HG02642 (cell line): ENCODE measurements around the gene TSPAN19.
A peak's percentile ranks its signal among the peaks of the same experiment; 100 is the strongest.
"Not testable (repeated sequence)": the region's sequence is repeated elsewhere in the genome, so short reads cannot be mapped to it uniquely, and the experiment has no call there.

Experiments
- ATAC-seq: cut with Tn5 transposase; IDR thresholded peaks from one replicate; pipeline ENCODE4 v1.9.1; 2021; ENCODE audit warnings: mild to moderate bottlenecking; ENCODE audit not compliant: unreplicated experiment, poor library complexity

The TSPAN19 gene

GRCh38 chr12:85036234-85036707, at the start of gene TSPAN19, which contains the start of gene LRRIQ1:
Gene TSPAN19 (minus strand): TSS chr12:85036277. CDS start chr12:85029946, 6,331 bp downstream.
Gene LRRIQ1 (plus strand): TSS chr12:85036351. CDS start chr12:85038177, 1,826 bp downstream.
- peak; percentile 99 for ATAC-seq

GRCh38 chr12:85085066-85085465, 49.0 kb upstream of the TSPAN19 start:
- no peak for ATAC-seq

- ATAC-seq = no peak
Observed at GRCh38 chr12:85076688-85077430, 40.8 kb upstream of the TSPAN19 start.

- ATAC-seq = no peak
Observed at GRCh38 chr12:85072826-85073225, 36.7 kb upstream of the TSPAN19 start.

- no peak for ATAC-seq
Observed at GRCh38 chr12:85065837-85066482, 29.9 kb upstream of the TSPAN19 start.

GRCh38 chr12:85060916-85061315, 24.8 kb upstream of the TSPAN19 start:
- no peak for ATAC-seq

- no peak for ATAC-seq
Observed at GRCh38 chr12:85059594-85059993, 23.5 kb upstream of the TSPAN19 start.

- ATAC-seq = no peak
Observed at GRCh38 chr12:85058339-85058738, 22.3 kb upstream of the TSPAN19 start.

GRCh38 chr12:85057370-85057963, 21.4 kb upstream of the TSPAN19 start:
- ATAC-seq = peak; percentile 87

- ATAC-seq = no peak
Observed at GRCh38 chr12:85043829-85044228, 7.8 kb upstream of the TSPAN19 start.

- ATAC-seq = no peak
Observed at GRCh38 chr12:85041395-85041794, 5.3 kb upstream of the TSPAN19 start.

- no peak for ATAC-seq
Observed at GRCh38 chr12:85036733-85037132, 656 bp upstream of the TSPAN19 start.

- no peak for ATAC-seq
Observed at GRCh38 chr12:85029456-85029855, 6.6 kb downstream of the TSPAN19 start.

- no peak for ATAC-seq
Observed at GRCh38 chr12:85018098-85018497, 18.0 kb downstream of the TSPAN19 start.

- ATAC-seq = no peak
Observed at GRCh38 chr12:85017618-85018017, 18.5 kb downstream of the TSPAN19 start.

- ATAC-seq = no peak
Observed at GRCh38 chr12:85017133-85017532, 18.9 kb downstream of the TSPAN19 start.

- no peak for ATAC-seq
Observed at GRCh38 chr12:85016413-85016812, 19.7 kb downstream of the TSPAN19 start.

- no peak for ATAC-seq
Observed at GRCh38 chr12:85007836-85008235, 28.2 kb downstream of the TSPAN19 start.

- no peak for ATAC-seq
Observed at GRCh38 chr12:85006206-85006605, 29.9 kb downstream of the TSPAN19 start.

GRCh38 chr12:85005615-85006014, 30.5 kb downstream of the TSPAN19 start:
- ATAC-seq = no peak

- ATAC-seq = not testable (repeated sequence)
Observed at GRCh38 chr12:85005047-85005446, 31.0 kb downstream of the TSPAN19 start.
